Naive B cell (primary cell): ENCODE data around the gene C17orf114.

ENCODE experiments used
- ATAC-seq, 2 donors: fragments of 150-1000 bp; cut with Tn5 transposase; 2 replicates each; pipeline ENCODE4 v1.10.0; 2021; ENCODE audit warnings: low read depth in 2 of 2, mild to moderate bottlenecking in 2 of 2, moderate library complexity in 2 of 2
- DNase-seq: peaks from one replicate; pipeline ENCODE4 v3.0.0; 2022
- H3K27ac Mint-ChIP-seq, 6 donors: one replicate each; pipeline ENCODE4 v1.8.0; 2020 to 2022; ENCODE audit warnings: mild to moderate bottlenecking in 6 of 6, mixed read lengths in 6 of 6, moderate library complexity in 5 of 6, inconsistent platforms in 2 of 6
- H3K27me3 Mint-ChIP-seq, 3 donors: one replicate each; pipeline ENCODE4 v1.8.0; 2021 to 2022; ENCODE audit warnings: mixed read lengths in 3 of 3, mild to moderate bottlenecking in 1 of 3
- H3K36me3 Mint-ChIP-seq, 2 donors: one replicate each; pipeline ENCODE4 v1.8.0; 2020 to 2022; ENCODE audit warnings: mixed read lengths in 2 of 2, inconsistent platforms in 1 of 2, mild to moderate bottlenecking in 1 of 2
- H3K4me1 Mint-ChIP-seq, 3 donors: one replicate each; pipeline ENCODE4 v1.8.0; 2020 to 2022; ENCODE audit warnings: mixed read lengths in 3 of 3, inconsistent platforms in 1 of 3, mild to moderate bottlenecking in 1 of 3, moderate library complexity in 1 of 3
- H3K4me3 Mint-ChIP-seq, 8 donors: one replicate each; pipeline ENCODE4 v1.8.0; 2020 to 2022; ENCODE audit warnings: mild to moderate bottlenecking in 8 of 8, mixed read lengths in 8 of 8, moderate library complexity in 8 of 8, inconsistent platforms in 2 of 8
- H3K9me3 Mint-ChIP-seq, 7 donors: one replicate each; pipeline ENCODE4 v1.8.0; 2020 to 2022; ENCODE audit warnings: mixed read lengths in 7 of 7, mild to moderate bottlenecking in 5 of 7, inconsistent platforms in 2 of 7, moderate library complexity in 1 of 7

Gene C17orf114

GRCh38 chr17:4812690-4813089 lies 10.6 kb upstream of the C17orf114 start:
- H3K9me3 Mint-ChIP-seq = peaks cover 0 to 2% (median 0%) of the 10 kb centered on the region in 7 donors
- DNase-seq = no peak
- no peaks in the 10 kb centered on the region for H3K27me3 Mint-ChIP-seq
- no peak overlapping the region for H3K27ac Mint-ChIP-seq
- no peak overlapping the region for H3K4me3 Mint-ChIP-seq
- peaks cover 5 to 18% of the 10 kb centered on the region in 2 donors for H3K36me3 Mint-ChIP-seq
- ATAC-seq = no peak
- peaks cover 17 to 21% (median 17%) of the 10 kb centered on the region in 3 donors for H3K4me1 Mint-ChIP-seq

GRCh38 chr17:4811471-4811870 lies 9.3 kb upstream of the C17orf114 start:
- Mint-ChIP-seq H3K9me3 (peaks cover 0 to 2% (median 0%) of the 10 kb centered on the region in 7 donors), H3K4me3 (peak overlapping the region in 1 of 8 donors; percentile 75), H3K4me1 (peaks cover 20 to 23% (median 21%) of the 10 kb centered on the region in 3 donors), H3K27me3 (no peaks in the 10 kb centered on the region), H3K36me3 (peaks cover 5 to 8% of the 10 kb centered on the region in 2 donors), H3K27ac (peak overlapping the region in 1 of 6 donors; percentile 11)
- ATAC-seq (no peak), DNase-seq (no peak)

- peaks cover 23 to 24% (median 23%) of the 10 kb centered on the region in 3 donors for H3K4me1 Mint-ChIP-seq
- H3K4me3 Mint-ChIP-seq = peak overlapping the region in 2 of 8 donors; percentile 35 to 75
These were observed 8.7 kb upstream of the C17orf114 start for GRCh38 chr17:4810696-4811290.

GRCh38 chr17:4808378-4808767 lies 6.2 kb upstream of the C17orf114 start:
- DNase-seq (no peak), ATAC-seq (no peak)
- no peaks in the 10 kb centered on the region for H3K9me3 Mint-ChIP-seq
- H3K4me3 Mint-ChIP-seq = peak overlapping the region; percentile 77 to 89 (median 80)
- peak overlapping the region in 1 of 6 donors; percentile 59 for H3K27ac Mint-ChIP-seq
- H3K36me3 Mint-ChIP-seq = peaks cover 5 to 7% of the 10 kb centered on the region in 2 donors
- H3K4me1 Mint-ChIP-seq = peaks cover 19 to 23% (median 21%) of the 10 kb centered on the region in 3 donors
- H3K27me3 Mint-ChIP-seq = no peaks in the 10 kb centered on the region

More at GRCh38 chr17:4810696-4811290, 8.7 kb upstream of the C17orf114 start:
- DNase-seq (no peak), ATAC-seq (no peak)
- Mint-ChIP-seq H3K27me3 (no peaks in the 10 kb centered on the region), H3K27ac (peak overlapping the region in 3 of 6 donors; percentile 11 to 96 (median 82)), H3K9me3 (no peaks in the 10 kb centered on the region), H3K36me3 (peaks cover 5 to 7% of the 10 kb centered on the region in 2 donors)

DNA sequence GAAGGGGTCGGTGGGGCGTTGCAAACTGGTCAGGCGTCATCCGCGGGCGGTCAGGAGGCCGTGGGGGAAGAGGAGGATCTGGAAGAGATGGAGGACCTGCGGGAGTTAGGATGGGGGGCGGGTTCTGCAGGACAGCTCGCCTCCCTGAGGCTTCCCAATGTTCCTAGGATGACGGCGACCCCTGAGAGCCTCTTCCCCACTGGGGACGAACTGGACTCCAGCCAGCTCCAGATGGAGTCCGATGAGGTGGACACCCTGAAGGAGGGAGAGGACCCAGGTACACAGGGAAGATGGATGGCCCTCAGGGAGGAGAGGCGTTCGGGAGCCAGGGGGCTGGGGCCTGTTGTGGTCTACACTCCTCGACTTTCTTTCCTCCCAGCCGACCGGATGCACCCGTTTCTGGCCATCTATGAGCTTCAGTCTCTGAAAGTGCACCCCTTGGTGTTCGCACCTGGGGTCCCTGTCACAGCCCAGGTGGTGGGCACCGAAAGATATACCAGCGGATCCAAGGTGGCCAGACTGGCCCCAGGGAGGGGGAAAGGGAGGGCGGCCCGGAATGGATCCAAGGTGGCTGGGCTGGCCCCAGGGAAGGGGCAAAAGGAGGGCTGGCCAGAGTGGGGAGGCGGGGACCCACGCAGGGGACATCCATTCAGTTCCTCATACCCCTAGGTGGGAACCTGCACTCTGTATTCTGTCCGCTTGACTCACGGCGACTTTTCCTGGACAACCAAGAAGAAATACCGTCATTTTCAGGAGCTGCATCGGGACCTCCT lies 5.7 kb upstream of the C17orf114 start:
- Mint-ChIP-seq H3K27ac (peak overlapping the region in 3 of 6 donors; percentile 15 to 61 (median 49)), H3K4me3 (peak overlapping the region; percentile 77 to 89 (median 80)), H3K4me1 (peaks cover 19 to 23% (median 21%) of the 10 kb centered on the region in 3 donors), H3K9me3 (no peaks in the 10 kb centered on the region), H3K36me3 (peaks cover 5 to 7% of the 10 kb centered on the region in 2 donors), H3K27me3 (no peaks in the 10 kb centered on the region)
- DNase-seq = no peak
- no peak for ATAC-seq

- H3K9me3 Mint-ChIP-seq = no peaks in the 10 kb centered on the region
- peaks cover 5 to 7% of the 10 kb centered on the region in 2 donors for H3K36me3 Mint-ChIP-seq
- peak within 1 kb of the TSS in 4 of 6 donors; percentile 34 to 69 (median 55) for H3K27ac Mint-ChIP-seq
- peaks cover 19 to 23% (median 21%) of the 10 kb centered on the region in 3 donors for H3K4me1 Mint-ChIP-seq
- peak; percentile 87 for DNase-seq
- H3K27me3 Mint-ChIP-seq = no peaks in the 10 kb centered on the region
- ATAC-seq = peak; percentile 97 to 98
- peak within 1 kb of the TSS; percentile 77 to 90 (median 86) for H3K4me3 Mint-ChIP-seq
These were observed 4.9 kb upstream of the C17orf114 start, which contains the start of gene PLD2 for GRCh38 chr17:4806777-4807604. TSS of gene PLD2 (plus strand) at chr17:4807152. CDS start at chr17:4807773, 621 bp downstream.

- H3K36me3 Mint-ChIP-seq = peaks cover 5 to 7% of the 10 kb centered on the region in 2 donors
- no peaks in the 10 kb centered on the region for H3K27me3 Mint-ChIP-seq
- ATAC-seq (no peak), DNase-seq (no peak)
- no peaks in the 10 kb centered on the region for H3K9me3 Mint-ChIP-seq
- H3K27ac Mint-ChIP-seq = peak overlapping the region in 2 of 6 donors; percentile 9 to 69
- peak overlapping the region; percentile 65 to 90 (median 82) for H3K4me3 Mint-ChIP-seq
- H3K4me1 Mint-ChIP-seq = peaks cover 19 to 23% (median 21%) of the 10 kb centered on the region in 3 donors
These were observed 4.3 kb upstream of the C17orf114 start for GRCh38 chr17:4806456-4806776.

- peaks cover 12 to 18% (median 16%) of the 10 kb centered on the region in 3 donors for H3K4me1 Mint-ChIP-seq
- H3K9me3 Mint-ChIP-seq = peaks cover 0 to 1% (median 0%) of the 10 kb centered on the region in 7 donors
- H3K27ac Mint-ChIP-seq = peak overlapping the region in 3 of 6 donors; percentile 15 to 55 (median 42)
- H3K27me3 Mint-ChIP-seq = no peaks in the 10 kb centered on the region
- no peak for ATAC-seq
- peak overlapping the region in 1 of 8 donors; percentile 71 for H3K4me3 Mint-ChIP-seq
- H3K36me3 Mint-ChIP-seq = no peaks in the 10 kb centered on the region
- DNase-seq = no peak
These were observed 1.5 kb downstream of the C17orf114 start for GRCh38 chr17:4800462-4801196.

DNA sequence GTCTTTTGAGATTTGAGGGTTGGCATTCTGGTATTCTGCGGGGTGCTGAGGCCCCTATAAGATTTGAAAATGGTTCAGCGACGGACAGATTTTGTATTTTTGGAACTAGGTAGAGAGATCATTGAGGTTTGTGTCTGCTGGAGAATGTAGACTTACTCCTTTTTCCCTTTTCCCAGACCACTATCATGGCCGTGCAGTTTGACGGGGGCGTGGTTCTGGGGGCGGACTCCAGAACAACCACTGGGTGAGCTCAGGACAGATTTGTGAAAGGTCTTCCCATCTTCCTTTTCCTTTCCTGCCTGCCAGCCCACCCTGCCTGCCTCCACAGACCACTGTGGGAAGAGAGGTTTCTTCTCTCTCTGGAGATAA lies 5.6 kb downstream of the C17orf114 start:
- no peak for ATAC-seq
- peaks cover 0 to 1% (median 0%) of the 10 kb centered on the region in 7 donors for H3K9me3 Mint-ChIP-seq
- H3K4me1 Mint-ChIP-seq = peaks cover 13 to 19% (median 18%) of the 10 kb centered on the region in 3 donors
- peak overlapping the region in 4 of 6 donors; percentile 76 to 99 (median 96) for H3K27ac Mint-ChIP-seq
- no peaks in the 10 kb centered on the region for H3K36me3 Mint-ChIP-seq
- H3K4me3 Mint-ChIP-seq = peak overlapping the region; percentile 92 to 100 (median 99)
- H3K27me3 Mint-ChIP-seq = peaks cover 0 to 9% (median 8%) of the 10 kb centered on the region in 3 donors
- DNase-seq = no peak

- H3K27ac Mint-ChIP-seq = peak overlapping the region in 1 of 6 donors; percentile 61
These were observed 7.0 kb downstream of the C17orf114 start for GRCh38 chr17:4795168-4795567.

GRCh38 chr17:4790705-4791088 lies 11.4 kb downstream of the C17orf114 start:
- Mint-ChIP-seq H3K4me3 (peak overlapping the region; percentile 76 to 93 (median 86)), H3K27me3 (peaks cover 34 to 39% (median 35%) of the 10 kb centered on the region in 3 donors), H3K27ac (peak overlapping the region in 4 of 6 donors; percentile 7 to 70 (median 44)), H3K36me3 (no peaks in the 10 kb centered on the region), H3K9me3 (peaks cover 0 to 1% (median 0%) of the 10 kb centered on the region in 7 donors), H3K4me1 (peaks cover 15 to 25% (median 20%) of the 10 kb centered on the region in 3 donors)
- DNase-seq (no peak), ATAC-seq (no peak)

More at GRCh38 chr17:4795168-4795567, 7.0 kb downstream of the C17orf114 start:
- DNase-seq = no peak
- Mint-ChIP-seq H3K9me3 (peaks cover 0 to 1% (median 0%) of the 10 kb centered on the region in 7 donors), H3K36me3 (no peaks in the 10 kb centered on the region), H3K4me3 (peak overlapping the region in 5 of 8 donors; percentile 35 to 100 (median 99)), H3K27me3 (peaks cover 0 to 12% (median 8%) of the 10 kb centered on the region in 3 donors), H3K4me1 (peaks cover 19 to 22% (median 21%) of the 10 kb centered on the region in 3 donors)
- ATAC-seq = no peak
